Astrocyte of the hippocampus (primary cell): ENCODE results near the gene PAPPA2.
A peak's percentile ranks its signal among the peaks of the same experiment; 100 is the strongest.
"Not testable (repeated sequence)": the region's sequence is repeated elsewhere in the genome, so short reads cannot be mapped to it uniquely, and the experiment has no call there.

ENCODE experiments used
- DNase-seq: peaks from one replicate; pipeline ENCODE4 v3.0.0; 2011; ENCODE audit warnings: low read depth, low spot score

Gene PAPPA2

DNA sequence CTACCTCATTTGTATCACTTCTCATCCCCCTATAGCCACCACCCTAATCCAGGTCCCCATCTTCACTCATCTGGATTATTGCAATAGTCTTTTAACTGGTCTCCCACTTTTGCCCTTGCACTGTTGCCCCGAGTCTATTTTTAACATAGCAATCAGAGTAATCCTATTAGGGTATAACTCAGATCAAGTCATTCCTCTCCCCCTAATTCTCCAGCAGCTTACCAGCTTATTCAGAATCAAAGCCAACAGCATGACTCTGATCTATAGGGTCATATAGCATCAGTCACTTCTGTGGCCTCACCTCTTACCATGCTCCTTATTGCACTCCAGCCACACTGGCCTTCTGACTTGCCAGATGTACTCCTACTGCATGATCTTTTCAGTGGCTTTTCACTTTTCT, 140.7 kb downstream of the PAPPA2 start:
- no peak for DNase-seq

DNA sequence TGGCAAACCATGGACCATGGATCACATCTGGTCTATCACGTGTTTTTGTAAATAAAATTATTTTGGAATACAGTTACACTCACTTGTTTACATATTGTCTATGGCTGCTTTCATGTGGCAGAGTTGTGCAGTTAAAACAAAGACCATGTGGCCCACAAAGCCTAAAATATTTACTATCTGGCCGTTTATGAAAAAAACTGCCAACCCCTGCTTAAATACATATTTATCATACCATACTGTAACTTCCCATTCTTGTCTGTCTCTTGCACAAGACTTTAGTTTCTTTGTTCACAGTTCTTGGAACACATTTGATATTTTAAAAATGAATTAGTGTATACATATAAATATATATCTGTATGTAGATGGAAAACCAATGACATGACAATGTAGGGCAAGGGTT, 141.5 kb downstream of the PAPPA2 start:
- no peak for DNase-seq

DNA sequence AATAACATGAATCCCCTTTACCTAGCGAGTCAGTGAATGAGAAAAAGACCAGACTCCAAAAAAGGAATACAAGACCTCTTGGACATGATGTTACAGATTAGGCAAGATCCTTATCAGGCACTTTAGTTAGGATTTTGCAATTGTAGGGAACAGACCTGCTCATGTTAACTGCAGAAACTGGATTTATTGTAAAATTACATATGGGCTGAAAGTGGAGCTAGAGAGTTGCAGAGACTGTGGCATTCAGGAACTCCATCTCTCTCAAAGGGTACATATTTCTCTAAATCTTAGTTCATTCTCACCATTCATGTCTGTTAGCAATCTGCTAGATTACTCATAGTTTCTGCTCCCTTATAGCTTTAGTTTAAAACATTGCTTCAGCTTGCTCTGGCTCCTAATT, 142.2 kb downstream of the PAPPA2 start:
- no peak for DNase-seq

DNA sequence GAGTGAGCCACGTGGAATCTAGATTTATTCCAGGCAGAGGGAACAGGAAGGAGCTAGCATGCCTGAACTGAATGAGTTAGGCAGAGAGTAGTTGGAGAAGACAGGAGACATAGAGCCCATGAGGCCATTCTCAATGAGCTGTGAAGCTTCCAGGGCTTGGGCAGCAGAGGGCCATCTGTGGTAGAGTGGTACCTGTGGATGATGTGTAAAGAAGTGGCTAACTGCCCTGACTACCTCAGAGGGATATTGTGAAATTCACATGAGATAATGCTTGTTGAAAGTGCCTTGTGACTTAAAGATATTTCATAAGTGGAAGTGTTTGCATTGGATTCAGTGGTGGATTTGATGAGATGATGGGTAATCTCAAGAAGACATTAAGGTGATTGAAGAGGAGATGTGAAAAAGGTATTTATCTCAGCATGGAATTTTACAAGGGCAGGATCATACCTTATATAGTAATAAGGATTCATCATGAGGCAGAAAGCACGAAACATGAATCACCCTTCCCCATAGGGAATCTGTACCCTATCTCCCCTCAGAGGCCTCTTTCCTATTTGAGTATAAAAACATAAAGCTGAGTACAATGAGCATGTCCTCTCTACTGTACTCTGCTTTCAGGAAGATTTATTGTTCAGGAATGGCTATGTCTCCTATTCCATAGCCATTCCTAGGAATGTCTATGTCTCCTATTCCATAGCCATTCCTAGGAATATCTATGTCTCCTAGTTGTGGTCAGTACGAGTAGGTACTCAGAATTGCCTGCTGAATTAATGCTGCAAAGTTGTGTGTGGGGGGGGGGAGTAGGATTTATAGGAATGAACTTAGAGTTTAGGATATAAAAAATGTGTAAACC, 146.8 kb downstream of the PAPPA2 start:
- no peak for DNase-seq

DNA sequence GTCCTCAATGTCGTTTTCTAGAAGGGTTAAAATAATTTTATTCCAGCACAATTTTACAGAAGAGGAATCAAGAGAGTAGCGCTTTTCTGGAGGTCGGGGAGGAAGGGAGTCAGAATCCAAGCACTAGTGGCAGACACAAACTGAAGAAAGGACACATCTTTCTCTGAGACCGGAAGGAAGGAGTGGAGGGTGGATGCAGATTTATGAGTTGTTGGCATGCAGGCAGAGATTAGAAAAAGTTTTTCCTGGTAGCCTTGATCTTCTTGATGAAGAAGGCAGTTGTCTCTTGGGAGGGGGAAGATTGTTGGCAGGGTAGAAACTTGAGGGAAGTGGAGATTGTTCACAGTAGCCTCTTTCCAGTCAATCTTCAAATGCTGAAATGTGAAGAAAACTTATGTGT, 149.8 kb downstream of the PAPPA2 start:
- no peak for DNase-seq

DNA sequence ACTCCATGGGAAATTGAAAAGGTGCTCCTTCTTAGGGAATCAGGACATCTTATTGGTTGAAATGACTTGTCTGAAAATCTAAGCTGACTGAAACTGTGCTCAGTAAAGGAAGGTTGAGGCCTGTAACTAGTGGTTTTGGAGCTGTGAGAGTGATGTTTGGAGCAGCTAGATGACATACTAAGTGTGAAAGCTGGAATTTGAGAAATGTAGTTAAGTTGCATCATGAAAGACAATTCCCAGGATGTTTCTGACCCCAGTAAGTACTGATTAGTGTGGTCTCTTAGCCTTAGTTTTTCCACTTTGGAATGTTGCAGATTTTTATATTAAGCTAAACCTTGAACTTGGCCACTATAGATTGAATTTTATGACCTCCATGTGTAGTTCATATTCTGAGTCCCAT, 154.9 kb downstream of the PAPPA2 start:
- DNase-seq = peak; percentile 40

DNA sequence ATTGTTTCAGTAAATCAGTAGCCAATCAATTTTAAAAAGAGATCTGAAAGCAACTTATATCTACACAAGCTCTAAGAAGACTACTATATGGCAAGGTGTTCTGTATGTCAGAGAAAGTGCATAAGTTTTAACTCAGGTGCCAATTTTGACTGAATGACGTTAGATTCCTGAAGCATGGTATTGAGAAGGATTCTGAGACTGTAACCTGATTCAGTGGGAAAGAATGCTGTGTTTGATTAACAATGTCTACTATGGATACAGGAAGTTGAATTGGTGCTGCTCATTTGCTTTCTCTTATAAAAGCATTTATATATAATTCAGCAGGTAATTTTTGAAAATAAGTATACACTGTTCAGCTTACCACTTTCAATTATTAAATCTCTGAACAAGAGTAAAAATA, 156.3 kb downstream of the PAPPA2 start:
- peak; percentile 25 for DNase-seq

DNA sequence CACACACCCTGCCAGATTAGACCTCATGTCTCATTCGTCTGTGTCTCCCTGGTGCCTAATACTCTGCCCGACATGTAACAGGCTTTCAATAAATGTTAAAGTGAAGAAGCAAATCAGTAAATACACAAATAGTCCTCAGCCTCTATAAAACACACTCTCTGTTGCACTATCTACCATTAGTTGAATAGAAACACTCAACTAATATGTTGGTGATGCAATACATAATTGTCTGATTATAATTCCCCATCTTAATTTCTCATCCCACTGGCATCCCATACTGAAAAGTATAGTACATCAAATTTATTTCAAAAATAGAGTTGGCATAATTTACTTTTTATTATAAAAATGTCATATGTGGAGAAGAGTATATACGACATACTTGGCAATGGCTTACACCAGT, 162.4 kb downstream of the PAPPA2 start:
- no peak for DNase-seq

DNA sequence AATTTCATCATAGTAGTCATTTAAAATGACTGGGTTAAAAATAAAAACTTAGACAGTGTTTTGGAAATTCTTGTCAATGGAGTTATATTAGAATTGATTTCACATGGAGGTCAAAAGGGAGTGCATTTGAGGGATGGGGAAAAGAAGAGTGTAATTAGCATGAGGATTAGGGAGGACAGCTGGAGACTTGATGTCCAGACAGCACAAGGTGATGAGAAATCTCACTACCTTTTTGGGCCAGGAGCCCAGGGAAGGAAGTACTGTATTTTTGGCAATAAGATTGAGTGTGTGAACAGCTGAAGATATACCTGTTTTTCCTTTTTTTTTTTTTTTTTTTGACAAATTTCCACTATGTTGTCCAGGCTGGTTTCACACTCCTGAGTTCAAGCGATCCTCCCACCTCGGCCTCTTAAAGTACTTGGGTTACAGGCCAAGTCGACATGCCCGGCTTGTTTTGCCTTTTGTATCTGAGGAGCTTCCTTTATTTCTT, 163.6 kb downstream of the PAPPA2 start:
- DNase-seq = no peak

DNA sequence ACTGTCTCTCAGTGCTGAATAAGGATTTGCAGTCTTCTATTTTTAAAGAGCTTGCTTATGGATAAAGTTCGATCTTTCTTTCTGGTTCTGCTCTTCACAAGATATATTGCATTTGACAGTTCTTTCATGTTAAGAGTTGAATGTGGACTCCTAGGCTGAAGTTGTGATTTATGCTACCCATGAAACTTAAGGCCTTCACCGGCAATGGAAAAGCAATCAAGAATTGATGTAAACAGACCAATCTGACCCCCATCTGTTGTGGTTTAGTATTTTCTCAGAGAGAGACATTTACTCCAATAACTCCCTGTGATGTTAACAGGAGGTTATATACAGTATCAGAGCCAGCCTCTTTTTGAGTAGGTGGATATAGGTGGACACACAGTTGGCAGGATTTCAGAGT, 165.8 kb downstream of the PAPPA2 start:
- no peak for DNase-seq

DNA sequence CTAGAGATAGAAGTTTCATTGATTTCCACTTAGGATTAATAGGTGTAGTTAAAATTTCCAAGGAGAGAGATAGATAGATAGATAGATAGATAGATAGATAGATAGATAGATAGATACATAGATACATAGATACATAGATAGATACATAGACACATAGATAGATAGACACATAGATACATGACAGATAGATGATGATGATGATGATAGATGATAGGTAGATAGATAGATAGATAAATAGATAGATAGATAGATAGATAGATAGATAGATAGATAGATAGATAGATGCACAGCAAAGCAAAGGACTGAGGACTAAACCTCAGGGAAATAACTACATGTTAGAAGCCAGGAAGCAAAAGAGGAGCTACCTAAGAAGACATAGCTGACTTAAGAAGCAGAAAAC, 171.8 kb downstream of the PAPPA2 start:
- DNase-seq = not testable (repeated sequence)

DNA sequence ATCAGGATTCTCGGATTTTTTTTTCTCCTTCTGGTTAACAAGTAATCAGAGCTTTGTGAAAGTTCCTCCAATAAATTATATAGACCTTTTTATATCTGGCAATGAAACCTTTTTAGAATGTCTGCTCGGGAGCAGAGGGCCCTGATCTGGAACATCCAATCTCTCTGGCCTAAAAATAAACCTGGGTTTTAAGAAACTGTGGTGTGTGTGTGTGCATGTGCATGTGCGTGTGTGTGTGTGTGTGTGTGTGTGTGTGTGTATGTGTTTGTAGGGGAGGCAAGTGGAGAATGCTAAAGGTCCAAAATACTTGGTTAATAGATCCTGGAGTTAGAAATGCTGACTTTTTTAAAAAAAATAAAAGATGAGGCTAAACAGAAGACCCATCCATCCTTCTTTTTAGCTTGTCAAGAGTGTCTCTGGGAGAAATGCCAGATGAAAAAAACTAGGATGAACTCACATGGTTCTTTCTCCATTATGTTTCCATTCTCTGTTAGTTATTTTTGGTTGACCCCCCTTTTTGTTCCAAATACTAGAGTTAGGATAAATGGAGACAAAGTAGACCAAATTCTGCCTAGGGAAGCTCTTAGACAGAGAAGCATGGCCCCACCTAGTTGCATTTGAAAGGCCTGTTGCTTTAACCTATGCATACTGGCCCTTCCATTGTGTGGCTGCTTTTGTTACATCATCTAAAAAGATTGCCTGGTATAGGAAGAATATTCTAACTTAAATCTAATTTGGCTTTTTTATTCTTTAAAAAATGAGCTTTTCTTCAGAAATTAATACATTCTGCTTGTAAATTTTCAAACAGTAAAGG, 175.9 kb downstream of the PAPPA2 start:
- no peak for DNase-seq

DNA sequence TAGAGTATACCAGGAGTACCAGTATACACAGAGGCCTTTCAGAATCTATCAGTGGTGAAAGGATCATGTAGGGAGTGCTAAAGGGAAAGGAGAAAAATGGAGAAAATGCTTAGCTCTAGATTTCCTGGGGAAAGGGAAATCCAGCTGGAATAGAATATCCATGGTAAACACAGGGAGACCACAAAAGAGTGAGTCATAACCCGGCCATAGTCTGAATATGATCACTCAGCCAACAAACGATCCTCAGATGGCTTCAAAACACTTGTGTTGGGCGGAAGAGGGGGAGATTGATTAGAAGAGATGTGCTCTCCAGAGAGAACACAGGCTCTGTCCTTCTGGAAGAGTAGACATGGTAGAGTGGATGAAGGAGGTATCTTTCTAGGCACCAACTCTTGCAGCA, 180.6 kb downstream of the PAPPA2 start:
- peak; percentile 76 for DNase-seq

DNA sequence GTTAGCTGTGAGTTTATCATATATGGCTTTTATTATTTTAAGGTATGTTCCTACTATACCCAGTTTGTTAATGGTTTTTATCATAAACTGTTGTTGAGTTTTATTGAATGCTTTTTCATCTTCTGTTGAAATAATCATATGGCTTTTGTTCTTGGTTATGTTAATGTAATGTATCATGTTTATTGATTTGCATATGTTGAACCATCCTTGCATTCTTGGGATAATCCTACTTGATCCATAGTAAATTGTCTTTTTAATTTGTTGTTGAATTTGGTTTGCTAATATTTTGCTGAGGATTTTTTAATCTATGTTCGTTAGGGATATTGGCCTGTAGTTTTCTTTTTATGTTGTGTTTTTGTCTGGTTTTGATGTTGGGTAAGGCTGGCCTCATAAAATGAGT, 185.6 kb downstream of the PAPPA2 start:
- no peak for DNase-seq

DNA sequence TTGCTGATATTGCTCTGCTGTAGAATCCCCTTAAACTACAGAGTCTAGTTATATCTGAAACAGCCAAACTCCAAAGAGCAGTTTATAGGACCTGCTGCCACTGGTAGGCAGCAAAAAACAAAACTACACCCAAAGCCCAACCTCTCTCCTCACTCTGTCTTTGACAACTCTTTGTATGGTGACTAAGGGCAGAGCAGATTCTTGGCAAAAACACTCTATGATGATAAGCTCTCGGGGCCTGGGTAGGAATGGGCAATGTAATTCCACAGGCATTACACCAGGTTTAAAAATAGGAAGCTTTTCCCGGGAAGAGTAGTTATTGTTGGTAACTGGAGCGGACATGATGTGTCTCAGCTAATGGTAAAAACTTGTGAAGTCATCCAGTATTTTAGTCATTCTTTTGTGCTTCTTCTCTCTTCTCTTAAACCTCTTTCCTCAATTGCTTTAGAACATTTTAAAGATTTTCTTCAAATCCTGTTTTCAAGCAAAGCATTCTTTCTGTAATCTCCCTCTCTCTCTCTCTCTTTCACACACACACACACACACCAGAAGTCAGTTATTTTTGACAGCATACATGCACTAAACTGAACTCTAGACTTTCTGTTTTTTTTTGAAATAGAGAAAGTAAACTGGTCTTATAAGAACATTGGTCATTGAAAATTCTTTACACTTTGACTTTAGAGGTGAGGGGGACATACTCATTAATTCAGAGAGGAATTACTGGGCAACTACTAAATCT, 193.5 kb downstream of the PAPPA2 start:
- DNase-seq = peak; percentile 96

DNA sequence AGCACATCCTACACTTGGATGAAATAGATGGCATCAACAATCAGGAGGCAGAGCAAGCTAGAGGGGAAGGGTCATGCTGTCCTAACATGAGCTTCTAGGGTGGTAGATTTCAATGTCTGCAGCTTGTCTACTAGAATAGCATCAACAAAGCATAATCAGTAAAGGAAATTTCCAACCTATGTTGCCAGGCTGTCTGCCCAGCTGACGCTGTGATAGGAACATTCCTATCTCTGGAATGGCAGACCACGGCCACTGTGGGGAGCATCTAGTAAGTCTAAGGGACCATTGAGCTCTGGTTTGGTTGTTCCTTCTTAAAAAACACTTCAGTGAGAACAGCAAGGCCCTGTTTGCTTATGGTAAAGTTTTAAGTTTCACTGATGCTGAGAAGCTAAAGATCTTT, 206.8 kb downstream of the PAPPA2 start:
- peak; percentile 58 for DNase-seq

DNA sequence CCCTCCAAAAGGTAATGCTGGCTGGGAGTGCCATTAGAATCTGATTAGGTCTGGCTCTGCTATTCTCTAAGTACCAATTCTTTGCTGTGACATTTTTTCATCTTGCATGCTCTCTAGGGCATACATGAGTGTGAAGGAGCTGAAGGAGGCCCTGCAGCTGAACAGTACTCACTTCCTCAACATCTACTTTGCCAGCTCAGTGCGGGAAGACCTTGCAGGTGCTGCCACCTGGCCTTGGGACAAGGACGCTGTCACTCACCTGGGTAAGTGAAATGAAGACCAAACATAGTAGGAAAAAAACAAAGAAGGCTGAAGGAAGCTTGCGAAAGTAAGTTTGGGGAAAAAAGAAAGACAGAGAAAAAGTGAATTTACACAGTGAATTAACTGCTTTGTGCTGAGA, 207.9 kb downstream of the PAPPA2 start:
- no peak for DNase-seq

DNA sequence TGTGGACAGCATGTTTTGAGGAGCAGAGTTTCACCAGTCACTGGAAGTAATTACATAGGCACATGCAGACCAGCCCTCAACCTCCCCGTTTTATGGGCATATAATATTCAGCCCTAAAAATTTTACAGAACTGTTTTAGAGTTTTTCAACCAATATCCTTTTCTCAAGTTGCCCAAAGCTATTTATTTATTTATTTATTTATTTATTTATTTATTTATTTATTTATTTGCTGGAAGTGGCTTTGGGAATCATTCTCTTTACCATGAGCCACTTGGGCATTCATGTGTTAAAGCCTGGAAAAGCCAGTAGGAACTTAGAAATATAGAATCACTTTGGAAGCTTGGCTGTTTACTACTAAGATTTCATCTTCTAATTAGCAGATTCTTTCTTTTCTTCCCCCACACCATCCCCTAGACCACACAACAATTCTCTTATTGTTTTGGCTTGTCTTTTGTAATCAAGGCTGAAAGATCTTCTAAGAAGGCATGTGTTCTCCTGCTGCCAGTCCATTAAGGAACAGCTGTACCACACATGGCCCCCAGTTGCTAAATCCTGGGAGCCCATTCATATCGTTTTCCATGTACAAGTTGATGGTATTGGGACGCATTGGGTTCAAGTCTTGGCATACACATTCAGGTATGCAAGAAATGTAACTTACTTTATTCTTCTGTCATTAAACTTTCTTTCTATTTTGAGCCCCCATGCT, 220.0 kb downstream of the PAPPA2 start:
- no peak for DNase-seq

DNA sequence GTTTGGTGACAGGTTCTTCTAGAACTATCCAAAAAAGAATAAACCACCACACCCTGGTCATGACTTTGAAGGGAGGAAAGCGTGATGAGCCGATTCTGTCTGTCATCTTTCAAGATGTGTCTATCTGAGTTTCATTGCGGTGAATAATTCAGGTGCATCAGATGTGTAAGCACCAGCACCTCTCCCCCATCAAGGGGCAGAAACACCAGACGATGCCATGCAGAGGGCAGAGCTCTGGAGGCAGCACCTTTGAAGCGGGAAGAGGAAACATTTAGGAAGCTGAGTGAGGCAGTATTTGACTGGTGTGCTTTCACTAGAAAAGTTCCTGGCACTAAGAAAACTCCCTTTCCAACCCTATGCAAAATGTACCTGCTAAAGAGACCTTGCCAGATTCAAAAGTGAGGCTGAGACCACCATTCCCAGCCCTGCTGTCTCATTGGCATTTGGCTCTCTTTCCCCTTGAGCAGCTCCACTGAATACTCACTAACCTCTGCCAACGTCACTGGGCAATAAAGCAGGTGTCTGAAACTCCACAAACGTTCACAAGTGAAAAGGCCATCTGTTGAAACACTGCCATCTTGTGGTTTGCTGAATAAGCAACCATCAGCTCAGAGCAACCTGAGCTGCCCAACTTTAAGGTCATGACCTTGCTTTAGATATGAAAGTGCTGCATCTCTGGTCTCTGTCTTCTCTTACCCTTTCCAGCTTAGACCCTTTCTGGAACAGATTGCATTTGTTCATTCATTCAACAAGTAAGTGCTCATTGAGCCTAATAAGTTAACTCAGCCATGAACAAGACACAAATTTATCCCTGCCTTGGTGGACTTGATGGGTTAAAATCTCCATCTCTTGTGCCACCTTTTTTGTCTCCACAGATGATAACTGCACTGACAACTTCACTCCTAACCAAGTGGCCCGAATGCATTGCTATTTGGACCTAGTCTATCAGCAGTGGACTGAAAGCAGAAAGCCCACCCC, 228.6 kb downstream of the PAPPA2 start:
- DNase-seq = peak; percentile 79

DNA sequence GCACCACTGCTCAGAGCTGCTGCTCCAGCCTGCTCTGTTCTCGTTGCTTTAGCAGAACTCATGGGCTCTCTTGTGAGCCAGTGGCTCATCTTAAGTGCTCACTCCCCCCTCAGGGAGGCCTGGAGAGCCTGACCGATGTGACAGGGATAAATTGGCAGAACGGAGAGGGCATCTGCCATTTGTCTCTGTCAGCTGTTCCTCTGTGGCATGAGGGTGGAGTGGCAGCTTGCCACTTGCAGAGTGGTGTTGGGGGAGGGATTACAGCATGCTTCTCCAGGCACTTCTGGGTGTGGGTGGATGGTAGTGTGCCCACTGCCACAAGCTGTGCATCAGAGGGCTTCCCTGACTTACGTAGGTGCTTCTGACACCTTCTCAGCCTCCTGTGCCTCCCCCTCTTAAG, 229.5 kb downstream of the PAPPA2 start:
- DNase-seq = no peak
